Thymus (tissue), 11 donors: Measurements from ENCODE around the gene VWA7. TPM values are rescaled to one million over a fixed set of nuclear protein-coding genes. Genes with fewer than 3 reads are reported as not detected.

Experiments used
- DNase-seq, 9 donors: peaks; one replicate each; pipeline ENCODE4 v3.0.0-alpha.2; 2013; ENCODE audit warnings: low spot score in 9 of 9, low read depth in 6 of 9, missing footprints in 1 of 9
- H3K27ac ChIP-seq, 2 donors: one replicate each; pipeline ENCODE4 v1.5.1; 2013; ENCODE audit warnings: control low read depth in 1 of 2, low read depth in 1 of 2, low read length in 1 of 2, mild to moderate bottlenecking in 1 of 2, moderate library complexity in 1 of 2
- H3K27me3 ChIP-seq, 2 donors: one replicate each; pipeline ENCODE4 v1.5.1; 2013; ENCODE audit warnings: low read length in 1 of 2; ENCODE audit not compliant: control insufficient read depth in 2 of 2, insufficient read depth in 1 of 2
- H3K36me3 ChIP-seq, 2 donors: one replicate each; pipeline ENCODE4 v1.5.1; 2013; ENCODE audit warnings: low read length in 1 of 2, mild to moderate bottlenecking in 1 of 2, moderate library complexity in 1 of 2; ENCODE audit not compliant: control insufficient read depth in 2 of 2, insufficient read depth in 2 of 2
- H3K4me1 ChIP-seq, 2 donors: one replicate each; pipeline ENCODE4 v1.5.1; 2013; ENCODE audit warnings: low read length in 2 of 2; ENCODE audit not compliant: control insufficient read depth in 2 of 2, insufficient read depth in 2 of 2
- H3K4me3 ChIP-seq, 2 donors: one replicate each; pipeline ENCODE4 v1.5.1; 2013; ENCODE audit warnings: low read length in 2 of 2, control low read depth in 1 of 2, mild to moderate bottlenecking in 1 of 2
- H3K9me3 ChIP-seq, 2 donors: one replicate each; pipeline ENCODE4 v1.5.1; 2013; ENCODE audit warnings: low read length in 1 of 2, mild to moderate bottlenecking in 1 of 2; ENCODE audit not compliant: control insufficient read depth in 2 of 2, insufficient read depth in 1 of 2
- WGBS: extraction: QIAGEN DNeasy Blood & Tissue Kit; methylation state at CpG from one replicate; pipeline ENCODE4 v1.1.7; 2013; 5-methylcytosine and 5-hydroxymethylcytosine counted together
- polyA plus RNA-seq: library from polyadenylated mRNA; stranded (reverse); fragments of 200-250 nt; gene quantifications from one replicate; pipeline ENCODE4 v1.2.3, GENCODE V29; 2013
- total RNA-seq: library from RNA; stranded (reverse); fragments of 120-200 nt; gene quantifications from one replicate; pipeline ENCODE4 v1.2.4, GENCODE V29; 2013
- donor health status: healthy.

The VWA7 gene
- total and polyA plus RNA-seq, 2 donors = 0.66 to 0.76 TPM

GRCh38 chr6:31723245-31723979 lies 53.7 kb downstream of the VWA7 start, which contains the start of gene MPIG6B:
MPIG6B (plus strand) TSS chr6:31723373; CDS start chr6:31723384, 11 bp downstream.
- peak within 1 kb of the TSS in 1 of 2 donors; percentile 8 for H3K4me3 ChIP-seq
- H3K36me3 ChIP-seq = peaks cover 5 to 8% of the 10 kb centered on the region in 2 donors
- H3K9me3 ChIP-seq = no peaks in the 10 kb centered on the region
- peaks cover 16 to 48% of the 10 kb centered on the region in 2 donors for H3K4me1 ChIP-seq
- peak within 1 kb of the TSS; percentile 33 to 79 for H3K27ac ChIP-seq
- peak in 4 of 9 donors; percentile 34 to 85 (median 62) for DNase-seq
- H3K27me3 ChIP-seq = no peaks in the 10 kb centered on the region
- 65% methylated on average over 46 of the region's 46 CpGs for WGBS

GRCh38 chr6:31722173-31722572 lies 55.0 kb downstream of the VWA7 start:
- no peak for DNase-seq
- Histone ChIP-seq H3K27ac (no peak overlapping the region), H3K4me3 (no peak overlapping the region), H3K9me3 (no peaks in the 10 kb centered on the region), H3K4me1 (peaks cover 5 to 36% of the 10 kb centered on the region in 2 donors), H3K36me3 (peaks cover 5 to 8% of the 10 kb centered on the region in 2 donors), H3K27me3 (no peaks in the 10 kb centered on the region)
- WGBS = 95% methylated on average over 3 of the region's 3 CpGs

GRCh38 chr6:31721351-31722020 lies 55.6 kb downstream of the VWA7 start, which contains the start of gene LY6G6C:
LY6G6C (minus strand) TSS chr6:31721746; CDS start chr6:31721679, 67 bp downstream.
- Histone ChIP-seq H3K27me3 (no peaks in the 10 kb centered on the region), H3K4me1 (peaks cover 3 to 30% of the 10 kb centered on the region in 2 donors), H3K27ac (no peak within 1 kb of the TSS), H3K36me3 (peaks cover 4 to 5% of the 10 kb centered on the region in 2 donors), H3K9me3 (no peaks in the 10 kb centered on the region), H3K4me3 (no peak within 1 kb of the TSS)
- 97% methylated on average over 4 of the region's 4 CpGs for WGBS
- DNase-seq = no peak

- Histone ChIP-seq H3K4me3 (no peak overlapping the region), H3K27ac (no peak overlapping the region), H3K4me1 (peaks cover 3 to 23% of the 10 kb centered on the region in 2 donors), H3K36me3 (peaks cover 0 to 5% of the 10 kb centered on the region in 2 donors), H3K9me3 (no peaks in the 10 kb centered on the region), H3K27me3 (no peaks in the 10 kb centered on the region)
- no peak for DNase-seq
- 98% methylated on average over 5 of the region's 5 CpGs for WGBS
These were observed 56.8 kb downstream of the VWA7 start for GRCh38 chr6:31720196-31720770.

GRCh38 chr6:31719001-31719400 lies 58.1 kb downstream of the VWA7 start:
- H3K36me3 ChIP-seq = peaks cover 0 to under 1% of the 10 kb centered on the region in 2 donors
- H3K27ac ChIP-seq = no peak overlapping the region
- H3K4me1 ChIP-seq = peaks cover 7 to 30% of the 10 kb centered on the region in 2 donors
- WGBS = 93% methylated on average over 6 of the region's 6 CpGs
- no peaks in the 10 kb centered on the region for H3K27me3 ChIP-seq
- no peak for DNase-seq
- no peaks in the 10 kb centered on the region for H3K9me3 ChIP-seq
- no peak overlapping the region for H3K4me3 ChIP-seq

- Histone ChIP-seq H3K4me1 (peaks cover 8 to 30% of the 10 kb centered on the region in 2 donors), H3K27ac (no peak overlapping the region)
- DNase-seq = no peak
These were observed 58.9 kb downstream of the VWA7 start for GRCh38 chr6:31718265-31718664.

GRCh38 chr6:31717499-31718222 lies 59.5 kb downstream of the VWA7 start:
- DNase-seq = no peak
- H3K4me3 ChIP-seq = no peak overlapping the region
- no peak overlapping the region for H3K27ac ChIP-seq
- 97% methylated on average over 10 of the region's 10 CpGs for WGBS
- H3K9me3 ChIP-seq = no peaks in the 10 kb centered on the region
- no peaks in the 10 kb centered on the region for H3K36me3 ChIP-seq
- peaks cover 8 to 30% of the 10 kb centered on the region in 2 donors for H3K4me1 ChIP-seq
- H3K27me3 ChIP-seq = no peaks in the 10 kb centered on the region

More at GRCh38 chr6:31718265-31718664, 58.9 kb downstream of the VWA7 start:
- H3K4me3 ChIP-seq = no peak overlapping the region
- H3K36me3 ChIP-seq = no peaks in the 10 kb centered on the region
- 94% methylated on average over 1 of the region's 1 CpG for WGBS
- no peaks in the 10 kb centered on the region for H3K27me3 ChIP-seq
- no peaks in the 10 kb centered on the region for H3K9me3 ChIP-seq
